Erythroblast (primary cell): ENCODE data around the gene PPFIBP2.

Experiments used
- GATA1 ChIP-seq: IDR thresholded peaks from 2 replicates; pipeline ENCODE4 v1.6.1; 2011; ENCODE audit warnings: low read depth, mild to moderate bottlenecking, control low read depth, low read length, moderate library complexity
- POLR2A ChIP-seq: IDR thresholded peaks from 2 replicates; pipeline ENCODE4 v1.6.1; 2011; ENCODE audit warnings: mild to moderate bottlenecking, low read length

DNA sequence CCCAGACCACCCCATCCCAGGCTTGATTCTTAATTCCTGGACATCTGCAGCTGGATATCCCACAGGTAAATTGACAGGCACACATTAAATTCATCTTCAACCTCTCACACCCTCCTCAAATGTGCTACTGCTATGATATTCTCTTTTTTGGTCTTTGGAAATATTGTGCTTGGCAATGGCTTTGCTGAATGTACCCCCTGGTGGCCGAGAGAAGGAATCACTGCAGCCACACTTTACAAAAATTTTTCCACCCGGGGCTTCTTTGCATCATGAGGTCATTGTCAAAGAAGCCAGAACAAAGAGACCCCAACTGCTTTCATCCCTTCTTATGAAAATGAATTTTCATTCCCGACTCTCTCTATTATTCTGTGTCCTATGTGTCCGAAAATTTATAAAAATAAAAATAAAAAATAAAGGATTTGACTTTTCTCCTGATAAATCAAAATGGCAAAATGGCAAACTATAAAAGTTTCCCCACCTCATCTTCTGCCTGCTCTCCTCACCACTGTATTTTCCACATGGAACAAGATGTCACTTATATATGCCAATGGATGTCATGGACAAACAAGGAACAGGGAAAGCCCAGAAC is 174.5 kb downstream of the PPFIBP2 start:
- TF ChIP-seq POLR2A = no peak
- no peak for TF ChIP-seq GATA1
